ENCODE data around the gene TMEM178B.

- TF ChIP-seq, protein P1, sequence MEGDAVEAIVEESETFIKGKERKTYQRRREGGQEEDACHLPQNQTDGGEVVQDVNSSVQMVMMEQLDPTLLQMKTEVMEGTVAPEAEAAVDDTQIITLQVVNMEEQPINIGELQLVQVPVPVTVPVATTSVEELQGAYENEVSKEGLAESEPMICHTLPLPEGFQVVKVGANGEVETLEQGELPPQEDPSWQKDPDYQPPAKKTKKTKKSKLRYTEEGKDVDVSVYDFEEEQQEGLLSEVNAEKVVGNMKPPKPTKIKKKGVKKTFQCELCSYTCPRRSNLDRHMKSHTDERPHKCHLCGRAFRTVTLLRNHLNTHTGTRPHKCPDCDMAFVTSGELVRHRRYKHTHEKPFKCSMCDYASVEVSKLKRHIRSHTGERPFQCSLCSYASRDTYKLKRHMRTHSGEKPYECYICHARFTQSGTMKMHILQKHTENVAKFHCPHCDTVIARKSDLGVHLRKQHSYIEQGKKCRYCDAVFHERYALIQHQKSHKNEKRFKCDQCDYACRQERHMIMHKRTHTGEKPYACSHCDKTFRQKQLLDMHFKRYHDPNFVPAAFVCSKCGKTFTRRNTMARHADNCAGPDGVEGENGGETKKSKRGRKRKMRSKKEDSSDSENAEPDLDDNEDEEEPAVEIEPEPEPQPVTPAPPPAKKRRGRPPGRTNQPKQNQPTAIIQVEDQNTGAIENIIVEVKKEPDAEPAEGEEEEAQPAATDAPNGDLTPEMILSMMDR (optimal IDR thresholded peaks at IDR 0.05 in 1 of 3, IDR thresholded peaks at IDR 0.05 in 1 of 3, conservative IDR thresholded peaks at IDR 0.05 in 1 of 3; ENCODE audit: extremely low read depth in 1 of 3, insufficient read depth in 2 of 3, low read length in 3 of 3): no peak
- no peak for TF ChIP-seq EZH2 (IDR thresholded peaks at IDR 0.05; ENCODE audit: low read length)
These were observed 251.0 kb downstream of the TMEM178B start for GRCh38 chr7:141324870-141325269.
